HG02973 (cell line): ENCODE data around the gene RBMS1.
"Not testable (repeated sequence)": the region's sequence is repeated elsewhere in the genome, so short reads cannot be mapped to it uniquely, and the experiment has no call there.

Source experiments
- ATAC-seq: cut with Tn5 transposase; IDR thresholded peaks from one replicate; pipeline ENCODE4 v1.9.1; 2021; ENCODE audit warnings: moderate library complexity; ENCODE audit not compliant: unreplicated experiment

Gene RBMS1

DNA sequence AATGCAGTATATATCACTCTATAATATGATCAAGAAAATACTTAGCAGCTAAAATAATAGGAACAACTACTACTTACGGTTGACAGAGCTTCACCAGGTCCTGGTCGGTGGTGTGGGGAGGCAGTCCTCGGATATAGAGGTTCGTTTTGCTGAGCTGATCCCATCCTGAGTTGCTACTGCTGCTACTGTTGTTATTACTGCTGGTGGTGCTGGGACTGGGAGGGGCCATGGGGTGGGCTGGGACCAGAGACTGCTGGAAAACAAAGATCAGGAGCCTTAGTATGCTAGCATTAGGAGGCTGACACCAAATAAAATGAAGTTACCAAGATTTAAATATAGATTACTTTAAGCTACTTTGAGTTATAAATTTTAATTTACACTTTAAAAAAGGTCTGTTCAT is 126.5 kb downstream of the RBMS1 start:
- not testable (repeated sequence) for ATAC-seq

DNA sequence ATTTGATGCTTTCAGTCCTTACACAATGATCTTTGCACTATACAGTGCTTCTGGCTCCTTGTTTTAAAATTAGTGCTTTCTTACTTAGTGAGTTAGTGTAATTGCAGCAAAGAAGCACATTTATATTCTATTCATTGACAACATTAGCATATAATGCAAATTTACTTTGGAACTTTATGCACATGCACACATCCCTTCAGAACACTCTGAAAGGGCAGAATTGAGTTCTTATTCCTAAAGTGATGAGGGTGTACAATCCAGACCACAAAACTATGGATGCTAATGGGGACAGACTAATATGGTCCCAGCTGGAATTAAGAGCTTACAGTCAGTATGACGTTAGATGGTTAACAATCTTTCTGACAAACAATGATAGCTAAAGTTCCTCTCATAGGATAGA is 127.1 kb downstream of the RBMS1 start:
- no peak for ATAC-seq

DNA sequence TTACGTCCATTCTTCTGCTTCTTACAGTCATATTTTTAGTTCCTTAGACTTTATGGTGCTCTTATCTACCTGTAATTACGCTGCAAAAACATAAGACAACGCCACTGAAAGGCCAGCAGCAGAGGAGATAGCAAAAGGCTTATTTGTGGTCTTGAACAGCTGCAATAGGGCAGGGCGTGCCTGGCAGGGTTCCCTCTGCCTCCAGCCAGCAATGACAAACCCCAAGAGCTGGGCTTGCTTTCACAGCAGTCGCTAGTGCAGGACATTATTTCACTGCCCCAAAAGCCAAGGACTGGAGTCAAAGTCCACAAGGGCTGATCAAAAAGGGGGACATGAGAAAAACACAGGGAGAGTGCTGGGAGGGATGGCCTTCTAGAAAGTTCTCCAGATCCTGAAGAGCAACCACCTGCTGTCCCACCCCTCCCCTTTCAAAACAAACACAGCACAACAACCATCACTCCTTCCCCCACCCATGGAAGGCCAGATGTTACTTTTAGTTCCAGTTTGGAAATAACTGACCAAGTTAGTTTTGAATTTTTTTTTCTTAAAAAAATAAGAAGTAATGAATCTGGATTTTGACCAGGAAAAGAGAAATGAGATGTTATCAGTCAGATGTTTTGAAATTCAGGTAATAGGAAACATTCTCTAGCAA is 127.8 kb downstream of the RBMS1 start:
- no peak for ATAC-seq

DNA sequence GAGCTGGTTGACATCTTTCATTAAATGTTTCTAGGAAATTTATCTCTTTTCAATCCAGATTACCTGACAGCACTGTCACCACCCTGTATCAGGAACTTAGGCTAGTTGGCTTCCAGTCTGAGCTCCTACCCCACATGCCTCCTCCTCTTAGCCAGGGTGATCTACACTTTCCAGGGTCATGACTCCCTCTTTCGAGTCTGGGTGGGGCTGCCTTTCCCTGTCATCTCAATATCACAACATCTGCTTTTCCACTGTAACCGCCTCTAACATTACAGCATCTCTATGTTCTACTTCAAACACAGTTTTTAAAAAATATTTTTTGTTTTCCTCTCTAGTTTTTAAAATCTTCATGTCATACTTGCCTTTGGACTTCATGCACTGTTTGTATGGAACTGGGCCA is 129.2 kb downstream of the RBMS1 start:
- no peak for ATAC-seq

DNA sequence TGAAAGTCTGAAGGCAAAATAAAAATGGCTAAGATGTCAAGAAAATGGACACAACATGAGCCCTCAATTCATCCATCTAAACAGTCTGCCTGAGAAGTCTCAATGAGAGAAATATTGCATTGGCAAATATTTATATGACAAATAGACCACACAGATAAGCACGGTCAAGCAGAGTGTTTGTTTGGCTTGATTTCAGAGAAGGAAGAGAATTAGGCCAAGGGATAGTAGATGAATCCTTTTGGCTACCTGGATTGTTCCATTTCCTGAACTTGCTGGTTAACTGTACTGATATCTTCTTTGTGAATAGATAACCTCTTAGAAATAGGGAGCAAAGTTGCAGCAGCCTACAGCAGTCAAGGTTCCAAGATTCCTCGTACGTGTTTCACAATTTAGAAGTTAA is 129.6 kb downstream of the RBMS1 start:
- ATAC-seq = no peak

DNA sequence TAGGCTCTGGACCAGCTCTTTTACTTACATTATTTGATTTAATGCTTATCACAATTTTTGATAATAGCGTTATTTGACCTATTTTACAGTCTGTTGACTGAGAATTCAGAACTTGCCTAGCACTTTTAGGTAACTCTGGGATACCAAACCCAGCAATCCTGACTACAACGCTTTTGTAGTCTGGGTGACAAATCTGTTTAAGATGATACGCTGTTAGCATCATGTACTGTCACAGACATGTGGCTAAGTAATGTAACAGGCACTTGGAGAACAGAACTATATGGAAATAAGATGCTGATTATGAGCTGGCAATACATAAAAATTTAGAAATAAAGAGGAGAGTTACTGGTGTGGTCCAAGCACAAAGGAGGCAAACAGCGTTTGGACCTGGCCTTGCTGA is 130.6 kb downstream of the RBMS1 start:
- ATAC-seq = no peak

DNA sequence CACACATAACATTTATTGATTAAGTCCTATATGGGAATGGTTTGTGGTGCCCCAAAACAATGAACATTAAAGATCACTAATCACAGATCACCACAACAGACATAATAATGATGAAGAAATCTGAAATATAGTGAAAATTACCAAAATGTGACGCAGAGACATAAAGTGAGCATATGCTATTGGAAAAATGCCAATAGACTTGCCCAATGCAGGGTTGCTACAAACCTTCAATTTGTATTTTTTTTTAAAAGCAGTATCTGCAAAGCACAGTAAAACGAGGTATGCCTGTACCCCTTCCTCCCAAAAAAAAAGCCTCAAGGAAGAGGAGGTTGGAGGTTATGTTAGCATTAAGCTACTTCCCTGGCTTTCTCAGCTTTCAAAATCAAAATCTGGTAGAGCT is 131.1 kb downstream of the RBMS1 start:
- no peak for ATAC-seq

DNA sequence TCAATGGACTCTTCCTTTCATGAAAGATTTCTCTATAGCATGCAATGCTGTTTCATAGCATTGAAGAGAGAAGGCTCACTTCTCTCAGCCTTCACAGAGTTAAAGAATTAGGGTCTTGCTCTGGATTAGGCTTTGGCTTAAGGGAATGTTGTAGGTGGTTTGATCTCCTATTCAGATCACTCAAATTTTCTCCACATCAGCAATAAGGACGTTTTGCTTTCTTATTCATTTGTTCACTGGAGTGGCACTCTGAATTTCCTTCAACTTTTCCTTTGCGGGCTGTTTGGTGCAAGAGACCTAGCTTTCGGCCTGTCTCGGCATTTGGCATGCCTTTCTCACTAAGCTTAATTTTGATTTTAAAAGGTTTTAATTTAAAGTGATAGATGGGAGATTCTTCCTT is 131.6 kb downstream of the RBMS1 start:
- no peak for ATAC-seq

DNA sequence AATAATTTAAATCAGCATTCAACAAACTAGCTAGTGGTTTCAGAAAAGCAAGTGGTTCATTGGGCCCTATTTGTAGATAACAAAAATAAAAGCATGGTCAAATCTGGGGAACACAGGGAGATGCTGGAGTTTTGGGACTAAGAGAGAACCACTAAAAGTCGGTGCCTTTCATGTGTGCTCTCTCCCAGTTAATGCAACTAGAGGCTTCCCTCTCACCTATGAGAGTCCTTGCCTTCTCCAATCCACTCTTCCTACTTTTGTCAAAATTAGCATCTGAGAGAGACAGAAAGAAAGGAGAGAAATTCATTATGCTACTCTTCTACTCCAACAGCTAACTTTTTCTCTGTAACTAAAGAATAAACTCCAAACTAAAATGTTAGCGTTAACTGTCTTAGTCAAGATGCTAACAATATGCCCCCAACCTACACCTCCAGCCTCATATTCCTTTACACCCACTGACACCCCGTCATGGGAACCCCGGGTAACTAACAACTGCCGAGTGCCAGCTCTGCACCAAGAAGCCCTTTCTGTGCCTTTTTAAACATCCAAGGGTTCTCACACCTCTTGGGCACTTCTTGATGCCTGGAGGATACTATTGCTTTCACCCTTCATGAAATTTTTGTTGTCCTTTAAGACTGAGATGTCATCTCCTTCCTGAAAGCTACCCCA is 133.4 kb downstream of the RBMS1 start:
- ATAC-seq = no peak

DNA sequence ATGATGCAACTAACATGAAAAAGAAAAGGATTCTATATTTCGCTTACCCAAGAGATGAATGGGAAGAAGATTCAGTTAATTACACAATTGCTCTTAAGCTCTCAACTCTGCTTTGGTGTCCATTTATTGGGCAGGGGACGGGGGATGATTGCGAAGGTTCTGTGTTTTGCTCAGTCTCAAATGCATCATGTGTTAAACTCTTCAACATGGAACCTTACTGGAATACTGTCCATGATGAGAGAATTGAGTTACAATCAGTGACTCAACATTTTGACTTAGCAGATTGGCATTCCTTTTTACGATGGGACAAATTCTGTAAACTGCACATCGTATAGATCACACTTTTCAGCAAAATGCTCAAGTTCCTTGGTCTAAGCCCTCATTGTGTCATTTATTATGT is 135.6 kb downstream of the RBMS1 start:
- no peak for ATAC-seq

DNA sequence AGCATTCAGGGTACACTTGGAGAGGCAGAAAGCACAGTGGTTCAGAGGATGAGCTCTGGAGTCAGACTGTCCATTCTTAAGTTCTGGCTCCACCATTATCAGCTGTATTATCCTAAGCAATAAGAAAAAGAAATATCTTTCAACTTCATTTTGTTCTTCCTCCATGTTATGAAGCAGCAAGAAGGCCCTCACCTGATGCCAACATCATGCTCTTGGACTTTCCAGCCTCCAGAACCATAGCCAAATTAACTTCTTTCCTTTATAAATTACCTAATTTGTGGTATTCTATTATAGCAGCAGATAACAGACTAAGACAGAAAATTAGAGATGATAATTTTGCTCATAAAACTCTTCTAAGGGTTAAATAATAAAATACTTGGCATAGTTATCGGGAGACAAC is 137.1 kb downstream of the RBMS1 start:
- ATAC-seq = no peak

DNA sequence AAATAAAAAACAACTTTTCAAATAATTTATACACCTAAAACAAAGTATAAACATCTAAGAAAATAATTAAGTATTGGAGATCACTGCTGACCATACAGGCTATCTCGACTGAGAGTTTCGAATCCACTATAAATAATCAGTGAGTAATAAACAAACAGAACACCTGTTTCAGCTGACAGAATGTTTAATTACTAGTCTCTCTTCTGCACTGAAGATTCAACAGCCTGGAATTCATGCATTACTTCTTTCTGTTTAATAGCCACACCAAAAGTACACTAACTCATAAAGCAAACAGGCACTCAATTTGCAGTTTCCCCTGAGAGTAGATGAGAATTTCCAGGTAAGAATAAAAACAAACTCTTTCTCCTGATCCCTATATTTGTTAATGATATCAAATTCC is 138.5 kb downstream of the RBMS1 start:
- no peak for ATAC-seq

DNA sequence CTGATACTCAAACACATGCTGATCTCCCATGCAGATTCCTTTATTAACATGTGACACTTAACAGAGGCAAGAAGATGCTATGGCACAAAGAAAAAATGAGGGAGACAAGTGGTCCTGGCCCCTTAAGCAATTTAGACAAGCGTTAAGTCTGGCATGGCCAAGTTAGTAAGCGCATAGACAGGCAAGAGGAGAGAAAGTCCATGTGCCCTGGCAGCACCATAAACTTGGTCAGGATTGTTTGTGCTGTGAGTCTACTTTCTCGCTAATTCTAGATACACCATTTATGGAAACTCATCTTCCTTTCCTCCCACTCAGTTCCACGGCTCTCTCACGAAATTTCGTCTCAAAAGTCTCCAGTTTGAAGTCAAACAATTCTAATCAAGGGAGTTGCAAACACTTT is 138.9 kb downstream of the RBMS1 start:
- no peak for ATAC-seq

DNA sequence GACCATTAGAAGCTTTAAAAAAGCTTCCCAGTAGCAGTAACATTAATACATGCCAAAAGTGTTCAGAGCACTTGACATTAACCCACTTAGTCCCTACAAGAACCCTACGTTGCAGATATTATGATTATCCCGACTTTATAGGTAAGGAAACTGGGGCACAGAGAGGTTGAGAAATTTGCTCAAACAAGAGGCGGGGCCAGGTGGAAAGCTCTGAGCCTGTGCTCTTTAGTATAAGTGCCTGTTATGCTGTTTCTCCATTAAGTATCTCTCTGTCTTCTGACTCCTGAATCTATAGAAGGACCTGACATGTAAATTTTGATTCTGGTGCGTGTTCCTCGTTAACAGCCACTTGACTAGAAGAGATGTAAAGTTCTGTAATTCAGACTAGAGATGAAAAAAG is 139.8 kb downstream of the RBMS1 start:
- no peak for ATAC-seq

DNA sequence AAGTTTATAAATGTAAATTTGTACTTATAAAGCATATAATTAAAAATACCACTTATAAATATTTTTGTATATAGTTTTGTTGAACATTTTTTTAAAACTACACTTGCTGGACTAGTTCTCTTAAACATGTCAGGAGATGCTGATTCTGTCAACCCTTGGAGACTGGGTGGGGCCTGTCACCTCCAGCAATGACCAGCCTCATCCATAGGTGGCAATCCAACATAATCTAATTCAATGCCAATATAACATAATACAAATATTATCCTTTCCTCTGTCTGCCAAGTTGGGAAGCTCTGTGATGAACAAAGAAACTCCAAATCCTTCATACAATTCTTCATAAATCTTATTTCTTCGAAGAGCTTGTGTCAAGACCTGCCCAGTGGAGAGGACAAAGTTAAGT is 140.4 kb downstream of the RBMS1 start:
- ATAC-seq = no peak

DNA sequence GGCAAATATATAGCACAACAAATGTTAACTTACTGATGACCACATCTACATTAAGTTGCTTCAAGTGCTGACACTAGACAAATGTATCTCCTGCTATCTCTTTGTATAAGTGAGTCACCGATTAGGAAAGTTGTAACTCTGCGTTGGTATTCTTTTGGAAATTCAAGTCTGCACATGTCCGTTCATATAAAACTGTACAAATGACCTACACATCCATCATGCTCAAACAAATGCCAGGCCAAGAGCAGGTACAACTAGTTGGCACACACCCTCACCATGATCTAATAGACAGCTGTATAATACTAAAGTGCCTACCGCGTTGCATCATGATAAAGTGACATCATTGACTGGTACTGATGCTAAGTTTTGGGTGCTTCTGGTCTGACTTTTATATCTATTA is 141.1 kb downstream of the RBMS1 start:
- ATAC-seq = no peak

DNA sequence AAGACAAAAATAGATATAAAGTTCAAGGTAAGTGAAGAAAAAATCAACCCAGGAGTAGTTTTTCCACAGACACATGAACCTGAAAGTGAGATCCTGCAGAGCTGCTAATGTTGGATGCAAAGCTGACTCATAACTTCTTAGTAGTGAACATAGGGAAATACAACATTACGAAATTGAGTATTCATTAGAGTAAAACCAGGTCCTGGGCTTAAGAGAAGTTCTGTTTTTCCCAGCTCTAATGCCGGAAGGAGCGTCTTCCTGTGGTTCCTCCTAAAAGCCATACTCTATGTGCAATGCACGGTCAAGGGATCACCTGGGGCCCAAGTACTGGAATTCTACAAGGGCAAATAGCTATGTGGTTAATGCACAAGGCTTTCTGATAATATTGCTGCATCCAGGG is 141.7 kb downstream of the RBMS1 start:
- no peak for ATAC-seq

DNA sequence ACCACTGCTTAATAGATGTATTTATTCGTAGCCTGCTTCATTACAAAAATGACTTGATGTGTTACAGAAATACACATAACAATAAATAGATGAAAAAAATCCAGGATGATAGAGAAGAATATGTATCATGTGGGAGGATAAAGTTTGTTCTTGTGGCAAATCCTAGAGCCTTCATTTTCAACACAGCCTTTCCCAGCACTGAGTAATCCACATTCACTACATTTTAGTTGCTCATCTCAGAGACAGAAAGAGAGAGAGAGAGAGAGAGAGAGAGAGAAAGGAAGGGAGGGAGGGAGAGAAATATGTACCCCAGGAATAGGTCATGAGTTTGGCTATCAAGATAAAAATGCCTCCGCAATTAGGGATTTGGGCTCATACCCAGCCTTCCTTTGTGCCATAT is 144.3 kb downstream of the RBMS1 start:
- ATAC-seq = no peak

DNA sequence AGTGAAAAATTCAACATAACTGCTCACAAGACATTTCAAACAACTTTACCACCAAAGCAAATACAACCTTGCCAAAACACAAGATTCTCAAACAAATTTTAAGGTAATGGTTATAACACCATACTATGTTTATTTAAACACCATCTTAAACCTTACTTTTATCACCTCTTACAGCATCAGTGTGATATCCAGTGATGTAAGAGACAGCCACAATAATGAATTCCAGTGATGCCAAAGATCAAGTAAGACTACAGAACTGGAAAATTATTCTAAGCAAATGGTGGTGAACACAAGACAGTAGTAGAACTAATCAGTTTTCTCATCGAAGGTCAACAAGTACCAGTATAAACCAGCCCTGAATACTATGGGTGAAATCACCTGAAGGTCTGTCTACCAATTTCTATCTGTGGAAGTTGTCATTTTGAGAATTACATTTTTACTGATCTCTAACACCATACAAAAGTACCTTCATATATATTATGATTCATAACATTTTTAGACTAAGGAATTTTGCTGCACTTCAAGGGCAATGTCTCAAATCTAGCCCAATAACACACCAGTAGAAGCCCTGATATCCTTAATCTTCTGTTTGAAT is 146.2 kb downstream of the RBMS1 start:
- no peak for ATAC-seq

DNA sequence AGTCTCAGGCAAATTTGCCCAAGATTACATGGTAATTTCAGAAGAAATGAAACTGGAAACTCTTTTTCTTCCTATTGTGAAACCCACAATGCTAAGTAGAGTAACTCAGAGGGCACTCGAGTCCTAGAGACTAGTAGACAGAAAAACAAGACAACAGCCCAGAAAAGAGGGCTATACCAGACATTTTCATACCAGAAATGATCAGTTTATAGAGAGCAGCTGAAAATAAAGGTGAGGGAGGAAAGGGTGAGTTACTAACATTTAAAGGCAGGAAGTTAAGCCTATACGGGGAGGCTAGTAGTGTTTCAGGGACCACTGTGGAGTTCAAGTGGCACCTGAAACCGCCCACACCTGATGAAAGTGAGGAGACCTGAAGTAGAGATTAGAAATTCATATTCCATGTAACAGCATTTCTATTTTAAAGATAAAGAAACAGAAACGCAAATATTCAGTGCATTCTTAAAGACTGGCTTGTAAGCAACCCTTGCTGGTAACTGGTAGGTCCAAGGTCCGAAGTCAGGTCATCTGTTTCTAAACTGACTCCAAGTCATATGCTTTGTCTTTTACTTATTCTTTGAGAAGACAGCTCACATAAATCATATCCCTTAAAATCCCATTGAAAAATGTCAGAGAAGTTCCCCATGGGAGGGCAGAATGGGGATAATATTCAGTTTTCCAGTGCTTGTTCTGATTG is 148.4 kb downstream of the RBMS1 start:
- ATAC-seq = no peak

DNA sequence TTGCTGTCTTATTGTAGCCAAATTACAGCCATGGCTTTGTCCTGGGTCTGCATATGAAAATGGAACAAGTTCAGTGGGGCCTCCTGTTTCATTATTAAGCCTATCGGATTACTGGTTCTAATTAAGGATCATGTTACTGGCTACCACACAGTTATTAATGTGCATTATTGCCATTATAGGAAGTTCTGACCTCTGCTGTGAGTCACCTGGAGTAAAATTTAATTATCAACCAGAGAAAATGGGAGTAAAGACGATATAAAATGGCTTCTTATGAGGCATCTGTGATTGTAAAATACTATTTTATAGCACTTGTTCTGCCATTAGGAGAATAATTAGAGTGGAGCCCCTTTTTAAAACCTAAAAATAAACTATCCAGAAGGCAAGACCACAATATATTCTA is 150.2 kb downstream of the RBMS1 start:
- ATAC-seq = no peak

DNA sequence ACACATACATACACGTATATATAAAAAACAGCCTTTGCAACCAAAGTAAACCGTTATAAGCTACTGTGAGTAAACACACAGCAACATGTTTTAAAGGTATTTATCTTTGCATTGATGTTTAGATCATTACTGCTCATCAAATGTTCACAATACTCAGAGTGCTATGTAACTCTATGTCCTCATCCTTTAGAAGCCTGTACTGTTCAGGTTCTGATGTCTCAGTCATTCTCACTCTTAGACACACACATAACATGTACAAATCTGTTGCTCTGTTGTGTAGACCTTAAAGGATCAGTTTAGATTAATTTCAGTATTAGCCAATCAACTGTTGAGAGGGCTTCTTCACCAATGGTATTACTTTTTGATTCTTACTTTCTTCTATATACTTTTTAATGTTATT is 153.9 kb downstream of the RBMS1 start:
- no peak for ATAC-seq
